ENCODE measurements around the gene CNTROB.

The CNTROB gene

GRCh38 chr17:7961421-7961820 lies 29.4 kb downstream of the CNTROB start:
- ATAC-seq (ENCODE audit: insufficient read depth, low read depth) (no peak), DNase-seq (no peak)
- Histone ChIP-seq H3K9me3 (ENCODE audit: insufficient read depth, low read length, severe bottlenecking) (no peaks in the 10 kb centered on the region), H3K27me3 (ENCODE audit: insufficient read depth, low read length, poor library complexity) (peaks cover 9% of the 10 kb centered on the region), H4K20me1 (ENCODE audit: insufficient read depth, low read length) (no peaks in the 10 kb centered on the region), H3K9ac (ENCODE audit: low read depth, low read length) (no peak overlapping the region), H2AFZ (ENCODE audit: low read depth, low read length) (no peak overlapping the region), H3K27ac (ENCODE audit: low read length) (no peak overlapping the region), H3K4me2 (ENCODE audit: insufficient read depth, low read length) (no peak overlapping the region), H3K4me1 (ENCODE audit: insufficient read depth, low read length) (no peaks in the 10 kb centered on the region), H3K79me2 (ENCODE audit: insufficient read depth, low read length) (no peaks in the 10 kb centered on the region), H3K4me3 (ENCODE audit: low read depth in 1 of 2, low read length in 2 of 2) (no peak overlapping the region), H3K36me3 (ENCODE audit: insufficient read depth, low read length) (no peaks in the 10 kb centered on the region)
- TF ChIP-seq EZH2 (IDR thresholded peaks at IDR 0.05; ENCODE audit: borderline replicate concordance, low read depth, low read length, severe bottlenecking) = no peak
- no peak for TF ChIP-seq CTCF (IDR thresholded peaks at IDR 0.05; ENCODE audit: borderline replicate concordance, extremely low read depth, low read length, poor library complexity, severe bottlenecking)

- H3K79me2 ChIP-seq (ENCODE audit: insufficient read depth, low read length) = no peaks in the 10 kb centered on the region
- H3K4me2 ChIP-seq (ENCODE audit: insufficient read depth, low read length) = no peak overlapping the region
- H3K9ac ChIP-seq (ENCODE audit: low read depth, low read length) = no peak overlapping the region
- DNase-seq (no peak), ATAC-seq (ENCODE audit: insufficient read depth, low read depth) (no peak)
- H3K4me1 ChIP-seq (ENCODE audit: insufficient read depth, low read length) = no peaks in the 10 kb centered on the region
- H4K20me1 ChIP-seq (ENCODE audit: insufficient read depth, low read length) = no peaks in the 10 kb centered on the region
- H3K27ac ChIP-seq (ENCODE audit: low read length) = no peak overlapping the region
- H3K4me3 ChIP-seq (ENCODE audit: low read depth in 1 of 2, low read length in 2 of 2) = no peak overlapping the region
- H3K9me3 ChIP-seq (ENCODE audit: insufficient read depth, low read length, severe bottlenecking) = no peaks in the 10 kb centered on the region
- no peak for TF ChIP-seq CTCF (IDR thresholded peaks at IDR 0.05; ENCODE audit: borderline replicate concordance, extremely low read depth, low read length, poor library complexity, severe bottlenecking)
- TF ChIP-seq EZH2 (IDR thresholded peaks at IDR 0.05; ENCODE audit: borderline replicate concordance, low read depth, low read length, severe bottlenecking) = no peak
- no peaks in the 10 kb centered on the region for H3K36me3 ChIP-seq (ENCODE audit: insufficient read depth, low read length)
- H2AFZ ChIP-seq (ENCODE audit: low read depth, low read length) = no peak overlapping the region
- no peaks in the 10 kb centered on the region for H3K27me3 ChIP-seq (ENCODE audit: insufficient read depth, low read length, poor library complexity)
Measured at GRCh38 chr17:7967751-7968150, 35.7 kb downstream of the CNTROB start.

- no peak for ATAC-seq (ENCODE audit: insufficient read depth, low read depth)
Measured at GRCh38 chr17:7969433-7969832, 37.4 kb downstream of the CNTROB start.

More at GRCh38 chr17:7969433-7969832, 37.4 kb downstream of the CNTROB start:
- H3K9me3 ChIP-seq (ENCODE audit: insufficient read depth, low read length, severe bottlenecking) = peaks cover 4% of the 10 kb centered on the region
- H2AFZ ChIP-seq (ENCODE audit: low read depth, low read length) = no peak overlapping the region
- no peak overlapping the region for H3K27ac ChIP-seq (ENCODE audit: low read length)
- no peak overlapping the region for H3K4me3 ChIP-seq (ENCODE audit: low read depth in 1 of 2, low read length in 2 of 2)
- TF ChIP-seq CTCF (IDR thresholded peaks at IDR 0.05; ENCODE audit: borderline replicate concordance, extremely low read depth, low read length, poor library complexity, severe bottlenecking) (no peak), EZH2 (IDR thresholded peaks at IDR 0.05; ENCODE audit: borderline replicate concordance, low read depth, low read length, severe bottlenecking) (no peak)
- no peaks in the 10 kb centered on the region for H3K79me2 ChIP-seq (ENCODE audit: insufficient read depth, low read length)
- DNase-seq = no peak
- no peaks in the 10 kb centered on the region for H3K36me3 ChIP-seq (ENCODE audit: insufficient read depth, low read length)
- H3K4me1 ChIP-seq (ENCODE audit: insufficient read depth, low read length) = no peaks in the 10 kb centered on the region
- H3K9ac ChIP-seq (ENCODE audit: low read depth, low read length) = no peak overlapping the region
- H4K20me1 ChIP-seq (ENCODE audit: insufficient read depth, low read length) = no peaks in the 10 kb centered on the region
- H3K27me3 ChIP-seq (ENCODE audit: insufficient read depth, low read length, poor library complexity) = no peaks in the 10 kb centered on the region
- no peak overlapping the region for H3K4me2 ChIP-seq (ENCODE audit: insufficient read depth, low read length)

All from DND-41 (cell line).